HL-60 (cell line): ENCODE results near the gene SPTSSB.

Experiments
- REST ChIP-seq: IDR thresholded peaks from 2 replicates; pipeline ENCODE4 v1.6.1; 2012; ENCODE audit warnings: low read depth; ENCODE audit not compliant: insufficient replicate concordance
- SPI1 ChIP-seq: IDR thresholded peaks from 2 replicates; pipeline ENCODE4 v1.6.1; 2012; ENCODE audit warnings: low read depth, mild to moderate bottlenecking, borderline replicate concordance
- TF ChIP-seq, protein P1 (sequence below): IDR thresholded peaks from one replicate; pipeline ENCODE4 v1.5.1; 2011; ENCODE audit warnings: low read length, control low read depth, inconsistent platforms; ENCODE audit not compliant: insufficient read depth

DNA sequence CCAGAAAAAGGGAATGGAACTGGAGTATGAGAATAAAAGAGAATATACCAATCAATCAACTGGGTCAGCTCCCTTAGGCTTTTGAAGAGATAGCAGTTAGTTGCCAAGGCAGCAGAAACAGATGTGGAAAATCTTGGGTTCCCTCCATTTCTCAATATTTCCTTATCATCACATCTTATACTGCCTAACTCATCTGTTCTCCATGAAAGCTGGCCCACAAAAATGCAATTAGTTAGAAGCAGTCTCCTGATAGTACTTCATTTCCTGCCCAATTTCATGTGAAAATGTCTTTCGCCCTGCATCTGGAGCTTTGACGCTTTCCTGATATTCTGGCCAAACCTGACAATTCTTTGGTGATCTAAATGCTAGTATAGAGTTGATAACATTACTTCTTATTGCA is 30.1 kb upstream of the SPTSSB start:
- TF ChIP-seq, protein P1, sequence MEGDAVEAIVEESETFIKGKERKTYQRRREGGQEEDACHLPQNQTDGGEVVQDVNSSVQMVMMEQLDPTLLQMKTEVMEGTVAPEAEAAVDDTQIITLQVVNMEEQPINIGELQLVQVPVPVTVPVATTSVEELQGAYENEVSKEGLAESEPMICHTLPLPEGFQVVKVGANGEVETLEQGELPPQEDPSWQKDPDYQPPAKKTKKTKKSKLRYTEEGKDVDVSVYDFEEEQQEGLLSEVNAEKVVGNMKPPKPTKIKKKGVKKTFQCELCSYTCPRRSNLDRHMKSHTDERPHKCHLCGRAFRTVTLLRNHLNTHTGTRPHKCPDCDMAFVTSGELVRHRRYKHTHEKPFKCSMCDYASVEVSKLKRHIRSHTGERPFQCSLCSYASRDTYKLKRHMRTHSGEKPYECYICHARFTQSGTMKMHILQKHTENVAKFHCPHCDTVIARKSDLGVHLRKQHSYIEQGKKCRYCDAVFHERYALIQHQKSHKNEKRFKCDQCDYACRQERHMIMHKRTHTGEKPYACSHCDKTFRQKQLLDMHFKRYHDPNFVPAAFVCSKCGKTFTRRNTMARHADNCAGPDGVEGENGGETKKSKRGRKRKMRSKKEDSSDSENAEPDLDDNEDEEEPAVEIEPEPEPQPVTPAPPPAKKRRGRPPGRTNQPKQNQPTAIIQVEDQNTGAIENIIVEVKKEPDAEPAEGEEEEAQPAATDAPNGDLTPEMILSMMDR: no peak
- TF ChIP-seq REST (no peak), SPI1 (no peak)
